Vagina (tissue), 2 donors: ENCODE measurements around the gene SAMD4A.

Experiments used
- POLR2A ChIP-seq, 2 donors: fragments of 450-650 bp; IDR thresholded peaks; one replicate each; pipeline ENCODE4 v1.6.1; 2017; ENCODE audit warnings: antibody characterized with exemption in 2 of 2, mild to moderate bottlenecking in 2 of 2, moderate library complexity in 2 of 2
- TF ChIP-seq, protein P1 (sequence below), 3 experiments: fragments of 450-650 bp in 2 of 3; fragments of 200-600 bp in 1 of 3; sonication (generic) in 1 of 3; IDR thresholded peaks; one replicate each; pipeline ENCODE4 v1.5.1; 2017 to 2019; ENCODE audit warnings: antibody characterized with exemption in 3 of 3, mild to moderate bottlenecking in 2 of 3, moderate library complexity in 2 of 3

DNA sequence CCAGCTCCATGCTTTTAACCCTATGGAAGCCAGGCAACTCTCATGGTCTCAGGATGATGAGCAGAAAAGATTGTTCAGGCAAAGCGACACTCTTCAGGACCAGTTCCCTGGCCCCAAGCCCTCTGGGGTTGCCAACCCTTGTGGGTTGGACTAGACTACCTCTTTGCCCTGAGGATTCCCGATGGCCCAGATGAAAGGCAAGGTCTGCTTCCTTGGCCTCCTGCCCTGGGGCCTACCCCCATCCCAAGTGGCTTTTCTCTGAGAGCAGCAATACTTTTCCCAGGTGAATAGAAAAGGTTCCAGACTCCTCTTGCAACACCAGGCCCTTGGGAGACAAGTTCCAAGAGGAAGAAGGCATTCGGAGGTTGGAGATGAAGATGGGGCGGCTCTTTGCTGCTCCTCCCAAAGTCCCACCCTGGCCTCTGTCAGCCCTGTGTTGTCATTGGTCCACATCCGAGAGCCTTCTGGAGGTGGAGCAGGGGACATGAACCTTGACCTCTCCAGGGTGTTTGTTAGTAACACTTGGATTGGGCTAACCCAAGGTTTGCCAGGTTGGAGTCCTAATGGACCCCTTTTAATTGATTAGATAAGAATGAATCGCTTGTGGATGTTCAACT is 204.6 kb downstream of the SAMD4A start:
- TF ChIP-seq, protein P1, sequence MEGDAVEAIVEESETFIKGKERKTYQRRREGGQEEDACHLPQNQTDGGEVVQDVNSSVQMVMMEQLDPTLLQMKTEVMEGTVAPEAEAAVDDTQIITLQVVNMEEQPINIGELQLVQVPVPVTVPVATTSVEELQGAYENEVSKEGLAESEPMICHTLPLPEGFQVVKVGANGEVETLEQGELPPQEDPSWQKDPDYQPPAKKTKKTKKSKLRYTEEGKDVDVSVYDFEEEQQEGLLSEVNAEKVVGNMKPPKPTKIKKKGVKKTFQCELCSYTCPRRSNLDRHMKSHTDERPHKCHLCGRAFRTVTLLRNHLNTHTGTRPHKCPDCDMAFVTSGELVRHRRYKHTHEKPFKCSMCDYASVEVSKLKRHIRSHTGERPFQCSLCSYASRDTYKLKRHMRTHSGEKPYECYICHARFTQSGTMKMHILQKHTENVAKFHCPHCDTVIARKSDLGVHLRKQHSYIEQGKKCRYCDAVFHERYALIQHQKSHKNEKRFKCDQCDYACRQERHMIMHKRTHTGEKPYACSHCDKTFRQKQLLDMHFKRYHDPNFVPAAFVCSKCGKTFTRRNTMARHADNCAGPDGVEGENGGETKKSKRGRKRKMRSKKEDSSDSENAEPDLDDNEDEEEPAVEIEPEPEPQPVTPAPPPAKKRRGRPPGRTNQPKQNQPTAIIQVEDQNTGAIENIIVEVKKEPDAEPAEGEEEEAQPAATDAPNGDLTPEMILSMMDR (IDR thresholded peaks at IDR 0.05), result no peak
- TF ChIP-seq POLR2A (IDR thresholded peaks at IDR 0.05), result no peak
